ENCODE results near the gene PRR14. TPM values are rescaled to one million over a fixed set of nuclear protein-coding genes. Genes with fewer than 3 reads are reported as not detected.

PRR14 gene
- total RNA-seq, 1 experiment from 2014 or later, result 28.2 TPM

DNA sequence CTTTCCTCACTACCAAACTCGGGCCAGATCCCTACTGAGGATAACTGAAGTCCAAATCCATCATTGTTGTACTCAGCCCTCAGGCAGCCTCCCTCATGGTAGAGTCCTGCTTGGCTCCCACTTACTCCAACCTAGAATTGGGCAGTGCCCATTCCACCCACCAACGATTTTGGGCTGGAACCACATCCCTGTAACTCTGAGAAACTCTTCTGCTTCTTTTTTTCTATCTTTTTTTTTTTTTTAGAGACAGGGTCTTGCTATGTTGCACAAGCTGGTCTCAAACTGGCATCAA is 1.2 kb downstream of the PRR14 start:
- no peaks in the 10 kb centered on the region for H3K27me3 ChIP-seq (replicated peaks; ENCODE audit: control insufficient read depth, insufficient read depth, low read length)
- ChIA-PET CTCF (no interaction called here), POLR2A (no interaction called here)
- TF ChIP-seq CTCF (IDR thresholded peaks at IDR 0.05; ENCODE audit: insufficient read depth in 1 of 2, low read depth in 1 of 2, low read length in 1 of 2, severe bottlenecking in 1 of 2, unreplicated experiment in 1 of 2), result no peak
- H3K9me3 ChIP-seq, result no peaks in the 10 kb centered on the region
- DNase-seq, result no peak
- Mint-ChIP-seq H3K4me1 (ENCODE audit: low read depth, unreplicated experiment) (peaks cover 12% of the 10 kb centered on the region), H3K27ac (ENCODE audit: unreplicated experiment) (peak overlapping the region; percentile 70), H3K36me3 (ENCODE audit: insufficient read depth, unreplicated experiment) (peaks cover 24% of the 10 kb centered on the region), H3K4me3 (ENCODE audit: unreplicated experiment) (peak overlapping the region; percentile 86), H3K9me3 (ENCODE audit: unreplicated experiment) (no peaks in the 10 kb centered on the region), H3K27me3 (ENCODE audit: insufficient read depth, unreplicated experiment) (no peaks in the 10 kb centered on the region)
- BruUV-seq (replicated peaks), result TSS peak; percentile 20
- H3K4me3 ChIP-seq (ENCODE audit: low read depth, low read length), result peak overlapping the region; percentile 80
- peaks cover 2% of the 10 kb centered on the region for H3K36me3 ChIP-seq (ENCODE audit: control insufficient read depth, insufficient read depth, low read length)
- H3K4me1 ChIP-seq, result peaks cover 3% of the 10 kb centered on the region
- intact Hi-C loops (cut with micrococcal nuclease; ENCODE audit: unreplicated experiment), result loop anchor here (10.0 kb wide), 3 partner anchors 93 to 273 kb away; partner anchors contain the start of genes FBXL19, PHKG2 and ZNF768

DNA sequence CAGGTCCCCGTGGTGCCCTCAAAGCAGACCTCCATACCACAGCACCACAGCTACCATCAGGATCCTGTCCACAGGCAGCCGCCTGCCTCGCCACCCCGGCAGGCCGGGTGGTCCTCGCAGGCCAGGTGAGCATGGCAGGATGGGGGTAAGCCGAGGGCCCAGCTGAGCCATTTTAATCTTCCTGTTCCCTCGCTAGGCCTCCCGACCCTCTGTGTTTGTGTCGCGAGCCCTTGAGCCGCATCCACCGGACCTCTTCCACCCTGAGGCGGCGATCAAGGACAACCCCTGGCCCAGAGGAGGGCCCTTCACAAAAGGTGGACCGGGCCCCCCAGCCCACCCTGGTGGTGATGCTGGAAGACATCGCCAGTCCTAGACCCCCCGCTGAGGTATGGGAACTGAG is 2.0 kb downstream of the PRR14 start:
- Mint-ChIP-seq H3K9me3 (ENCODE audit: unreplicated experiment) (no peaks in the 10 kb centered on the region), H3K27ac (ENCODE audit: unreplicated experiment) (no peak overlapping the region), H3K27me3 (ENCODE audit: insufficient read depth, unreplicated experiment) (no peaks in the 10 kb centered on the region), H3K36me3 (ENCODE audit: insufficient read depth, unreplicated experiment) (peaks cover 26% of the 10 kb centered on the region), H3K4me1 (ENCODE audit: low read depth, unreplicated experiment) (peaks cover 12% of the 10 kb centered on the region), H3K4me3 (ENCODE audit: unreplicated experiment) (peak overlapping the region; percentile 86)
- Histone ChIP-seq H3K4me1 (peaks cover 3% of the 10 kb centered on the region), H3K4me3 (ENCODE audit: low read depth, low read length) (no peak overlapping the region), H3K27me3 (replicated peaks; ENCODE audit: control insufficient read depth, insufficient read depth, low read length) (no peaks in the 10 kb centered on the region), H3K36me3 (ENCODE audit: control insufficient read depth, insufficient read depth, low read length) (peaks cover 2% of the 10 kb centered on the region), H3K9me3 (no peaks in the 10 kb centered on the region)
- no TSS peak for BruUV-seq (replicated peaks)
- no peak for TF ChIP-seq CTCF (IDR thresholded peaks at IDR 0.05; ENCODE audit: insufficient read depth in 1 of 2, low read depth in 1 of 2, low read length in 1 of 2, severe bottlenecking in 1 of 2, unreplicated experiment in 1 of 2)
- ChIA-PET CTCF (no interaction called here), POLR2A (no interaction called here)
- no peak for DNase-seq
- intact Hi-C loops (cut with micrococcal nuclease; ENCODE audit: unreplicated experiment), result loop anchor here (10.0 kb wide), 3 partner anchors 92 to 272 kb away; partner anchors contain the start of genes FBXL19, PHKG2 and ZNF768

GRCh38 chr16:30654856-30655255 is 4.1 kb downstream of the PRR14 start:
- ChIA-PET CTCF (interaction anchor here (0.5 to 0.6 kb wide), 2 partner anchors 83 to 610 kb away, joined by 3 to 5 read pairs; partner anchors contain the start of gene ZNF688), POLR2A (no interaction called here)
- DNase-seq, result no peak
- peaks cover 12% of the 10 kb centered on the region for H3K4me1 Mint-ChIP-seq (ENCODE audit: low read depth, unreplicated experiment)
- intact Hi-C loops (cut with micrococcal nuclease; ENCODE audit: unreplicated experiment), result loop anchor here (10.0 kb wide), 3 partner anchors 90 to 270 kb away; partner anchors contain the start of genes FBXL19, PHKG2 and ZNF768
- peaks cover 40% of the 10 kb centered on the region for H3K36me3 Mint-ChIP-seq (ENCODE audit: insufficient read depth, unreplicated experiment)
- H3K27me3 ChIP-seq (replicated peaks; ENCODE audit: control insufficient read depth, insufficient read depth, low read length), result no peaks in the 10 kb centered on the region
- no peaks in the 10 kb centered on the region for H3K9me3 ChIP-seq
- no peak overlapping the region for H3K4me3 ChIP-seq (ENCODE audit: low read depth, low read length)
- H3K27me3 Mint-ChIP-seq (ENCODE audit: insufficient read depth, unreplicated experiment), result no peaks in the 10 kb centered on the region
- H3K9me3 Mint-ChIP-seq (ENCODE audit: unreplicated experiment), result no peaks in the 10 kb centered on the region
- H3K4me1 ChIP-seq, result peaks cover 3% of the 10 kb centered on the region
- no peak overlapping the region for H3K27ac Mint-ChIP-seq (ENCODE audit: unreplicated experiment)
- no peak for TF ChIP-seq CTCF (IDR thresholded peaks at IDR 0.05; ENCODE audit: insufficient read depth in 1 of 2, low read depth in 1 of 2, low read length in 1 of 2, severe bottlenecking in 1 of 2, unreplicated experiment in 1 of 2)
- no peak overlapping the region for H3K4me3 Mint-ChIP-seq (ENCODE audit: unreplicated experiment)
- H3K36me3 ChIP-seq (ENCODE audit: control insufficient read depth, insufficient read depth, low read length), result peaks cover 2% of the 10 kb centered on the region
- BruUV-seq (replicated peaks), result no TSS peak
